Vagina (tissue), 2 donors: ENCODE measurements around the gene LINC01488. TPM values are rescaled to one million over a fixed set of nuclear protein-coding genes. Genes with fewer than 3 reads are reported as not detected.

Experiments used
- DNase-seq, 2 donors: peaks; one replicate each; pipeline ENCODE4 v3.0.0-alpha.2; 2017; ENCODE audit errors: extremely low spot score in 2 of 2
- H3K27ac ChIP-seq: fragments of 200-600 bp; sonication (generic); one replicate; pipeline ENCODE4 v1.5.1; 2019
- H3K27me3 ChIP-seq: fragments of 200-600 bp; sonication (generic); one replicate; pipeline ENCODE4 v1.5.1; 2019
- H3K36me3 ChIP-seq, 2 donors: fragments of 200-600 bp; sonication (generic); one replicate each; pipeline ENCODE4 v1.5.1; 2017 to 2019
- H3K4me1 ChIP-seq: fragments of 200-600 bp; sonication (generic); one replicate; pipeline ENCODE4 v1.5.1; 2019
- H3K4me3 ChIP-seq, 2 donors: fragments of 200-600 bp; sonication (generic); 1 replicate in 1 of 2; 2 replicates in 1 of 2; pipeline ENCODE4 v1.5.1; 2016 to 2019
- H3K9me3 ChIP-seq: fragments of 200-600 bp; sonication (generic); one replicate; pipeline ENCODE4 v1.5.1; 2019
- POLR2A ChIP-seq, 2 donors: fragments of 450-650 bp; IDR thresholded peaks; one replicate each; pipeline ENCODE4 v1.6.1; 2017; ENCODE audit warnings: antibody characterized with exemption in 2 of 2, mild to moderate bottlenecking in 2 of 2, moderate library complexity in 2 of 2
- POLR2AphosphoS5 ChIP-seq, 2 donors: sonication (generic); formaldehyde crosslinking; IDR thresholded peaks; one replicate each; pipeline ENCODE4 v1.9.0; 2017; ENCODE audit warnings: antibody characterized with exemption in 2 of 2, mild to moderate bottlenecking in 2 of 2, low read depth in 1 of 2; ENCODE audit not compliant: insufficient read depth in 1 of 2
- intact Hi-C: fragments of 100-400 bp; cut with DNase I; formaldehyde crosslinking; loops from one replicate; pipeline ENCODE4 v1.15.1; 2023
- total RNA-seq: library from RNA; depleted of rRNA; stranded (reverse); fragments of >200 nt; gene quantifications from one replicate; pipeline ENCODE4 v1.2.3, GENCODE V29; 2016
- TF ChIP-seq, protein P1 (sequence below), 3 experiments: fragments of 450-650 bp in 2 of 3; fragments of 200-600 bp in 1 of 3; sonication (generic) in 1 of 3; IDR thresholded peaks; one replicate each; pipeline ENCODE4 v1.5.1; 2017 to 2019; ENCODE audit warnings: antibody characterized with exemption in 3 of 3, mild to moderate bottlenecking in 2 of 3, moderate library complexity in 2 of 3

Gene LINC01488
- total RNA-seq, 1 donor from 2014 or later = not detected

DNA sequence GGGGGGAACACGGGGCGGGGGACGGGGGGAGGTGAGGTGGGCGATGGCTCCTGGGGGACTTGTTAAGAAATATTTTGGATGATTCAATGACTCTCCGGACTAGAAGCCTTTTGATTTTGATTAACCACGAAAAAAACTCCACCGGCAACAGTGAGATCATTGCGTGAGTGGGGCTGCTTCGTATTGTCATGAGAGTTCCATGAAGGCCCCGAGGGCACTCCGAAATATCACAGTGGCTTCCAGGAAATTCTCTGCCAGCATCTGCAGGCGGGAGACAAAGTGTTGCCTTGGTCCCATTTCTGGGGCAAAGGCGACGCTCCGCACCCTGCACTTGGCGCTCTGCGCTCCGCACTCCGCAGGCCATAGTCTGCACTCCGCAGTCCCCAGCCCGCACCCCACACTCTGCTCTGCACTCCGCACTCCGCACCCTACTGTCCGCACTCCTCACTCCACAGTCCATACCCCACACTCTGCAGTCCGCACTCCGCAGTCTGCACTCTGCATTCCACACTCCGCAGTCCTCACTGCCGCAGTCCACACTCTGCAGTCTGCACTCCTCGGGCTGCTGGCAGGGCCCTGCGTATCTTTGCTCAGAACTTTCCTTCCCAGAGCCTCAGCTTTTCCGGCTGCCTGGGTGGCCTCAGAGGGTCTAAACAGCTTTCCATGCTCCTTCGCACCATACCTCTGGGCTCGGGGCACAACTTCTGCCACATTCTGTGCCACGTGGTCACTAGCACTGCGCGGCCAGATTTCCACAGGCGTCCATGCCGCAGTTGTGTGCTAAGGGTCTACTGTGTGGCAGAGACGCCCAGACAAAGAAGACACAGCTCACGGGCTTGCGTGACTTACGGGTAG is 61.1 kb downstream of the LINC01488 start:
- DNase-seq = no peak
- no peak overlapping the region for H3K4me3 ChIP-seq
- no peak for TF ChIP-seq POLR2A (IDR thresholded peaks at IDR 0.05)
- TF ChIP-seq, protein P1, sequence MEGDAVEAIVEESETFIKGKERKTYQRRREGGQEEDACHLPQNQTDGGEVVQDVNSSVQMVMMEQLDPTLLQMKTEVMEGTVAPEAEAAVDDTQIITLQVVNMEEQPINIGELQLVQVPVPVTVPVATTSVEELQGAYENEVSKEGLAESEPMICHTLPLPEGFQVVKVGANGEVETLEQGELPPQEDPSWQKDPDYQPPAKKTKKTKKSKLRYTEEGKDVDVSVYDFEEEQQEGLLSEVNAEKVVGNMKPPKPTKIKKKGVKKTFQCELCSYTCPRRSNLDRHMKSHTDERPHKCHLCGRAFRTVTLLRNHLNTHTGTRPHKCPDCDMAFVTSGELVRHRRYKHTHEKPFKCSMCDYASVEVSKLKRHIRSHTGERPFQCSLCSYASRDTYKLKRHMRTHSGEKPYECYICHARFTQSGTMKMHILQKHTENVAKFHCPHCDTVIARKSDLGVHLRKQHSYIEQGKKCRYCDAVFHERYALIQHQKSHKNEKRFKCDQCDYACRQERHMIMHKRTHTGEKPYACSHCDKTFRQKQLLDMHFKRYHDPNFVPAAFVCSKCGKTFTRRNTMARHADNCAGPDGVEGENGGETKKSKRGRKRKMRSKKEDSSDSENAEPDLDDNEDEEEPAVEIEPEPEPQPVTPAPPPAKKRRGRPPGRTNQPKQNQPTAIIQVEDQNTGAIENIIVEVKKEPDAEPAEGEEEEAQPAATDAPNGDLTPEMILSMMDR (IDR thresholded peaks at IDR 0.05) = no peak
- TF ChIP-seq POLR2AphosphoS5 (IDR thresholded peaks at IDR 0.05; ENCODE audit: insufficient read depth in 1 of 2, low read depth in 1 of 2) = no peak
- peaks cover 26% of the 10 kb centered on the region for H3K4me1 ChIP-seq
- intact Hi-C loops = no loop called here
- no peaks in the 10 kb centered on the region for H3K36me3 ChIP-seq
- H3K9me3 ChIP-seq = no peaks in the 10 kb centered on the region
- no peak overlapping the region for H3K27ac ChIP-seq
- H3K27me3 ChIP-seq = no peaks in the 10 kb centered on the region

Other genes with a start within 250 kb of the LINC01488 start
- gene MYEOV, start 187.5 kb upstream of the LINC01488 start, total RNA-seq = 13.3 TPM
- 112 TPM for gene CCND1, start 159.5 kb downstream of the LINC01488 start, total RNA-seq
- 15.7 TPM for gene LTO1, start 193.7 kb downstream of the LINC01488 start, total RNA-seq
- gene FGF19, start 222.4 kb downstream of the LINC01488 start, total RNA-seq = not detected